NOMO-1 treated with dmso at 0.1 percent for 144 hours (cell line): ENCODE data around the gene APBB1IP.
"Not testable (repeated sequence)": the region's sequence is repeated elsewhere in the genome, so short reads cannot be mapped to it uniquely, and the experiment has no call there.

Source experiments
- DNase-seq: peaks from one replicate; lab custom pipeline; 2025; ENCODE audit not compliant: unreplicated experiment; lab: John Stamatoyannopoulos, UW

Gene APBB1IP

DNA sequence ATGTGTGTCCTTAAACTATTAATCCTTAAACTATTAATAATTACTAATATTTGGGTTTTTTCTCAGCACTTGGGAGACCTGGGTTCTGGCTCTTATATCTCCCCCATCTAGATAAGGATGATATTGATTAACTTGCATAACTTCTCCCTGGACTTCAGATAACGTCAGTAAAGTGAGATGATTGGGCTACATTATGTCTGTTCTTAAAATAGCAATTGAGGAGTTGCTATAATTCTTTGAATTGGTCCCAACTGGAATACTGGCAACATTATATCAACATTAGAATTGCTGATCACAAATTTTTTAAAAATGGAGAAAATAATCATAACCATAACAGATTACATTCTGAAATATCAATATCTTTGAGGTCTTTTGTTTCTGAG, 1.9 kb downstream of the APBB1IP start:
- DNase-seq = no peak

GRCh38 chr10:26441491-26442214, 3.5 kb downstream of the APBB1IP start:
- DNase-seq = no peak

DNA sequence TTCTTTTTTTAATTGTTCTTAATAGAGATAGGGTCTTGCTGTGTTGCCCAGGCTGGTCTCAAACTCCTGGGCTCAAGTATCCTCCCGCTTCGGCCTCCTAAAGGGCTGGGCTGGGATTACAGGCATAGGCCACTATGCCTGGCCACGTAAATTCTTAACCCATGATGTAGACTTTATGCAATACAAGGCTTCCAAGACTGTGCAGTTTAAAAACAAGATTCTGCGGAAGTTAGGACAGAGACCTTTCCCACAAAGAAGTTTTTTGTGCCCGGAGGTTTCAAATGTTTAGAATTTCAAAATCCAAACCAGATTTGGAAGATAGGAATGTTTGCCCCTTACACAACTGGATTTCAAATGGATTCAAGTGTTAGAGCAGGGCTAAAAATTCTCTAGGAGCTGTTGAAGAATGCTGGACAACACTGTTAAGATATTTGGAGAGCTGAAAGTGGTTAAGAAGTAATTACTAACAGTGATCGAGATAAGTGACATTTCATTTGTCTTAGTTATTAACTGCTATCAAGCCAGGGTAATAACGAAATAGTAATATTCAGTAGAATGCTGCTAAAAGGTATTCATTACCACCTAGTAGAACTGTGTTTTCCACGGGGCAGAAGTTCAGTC, 7.4 kb downstream of the APBB1IP start:
- no peak for DNase-seq

DNA sequence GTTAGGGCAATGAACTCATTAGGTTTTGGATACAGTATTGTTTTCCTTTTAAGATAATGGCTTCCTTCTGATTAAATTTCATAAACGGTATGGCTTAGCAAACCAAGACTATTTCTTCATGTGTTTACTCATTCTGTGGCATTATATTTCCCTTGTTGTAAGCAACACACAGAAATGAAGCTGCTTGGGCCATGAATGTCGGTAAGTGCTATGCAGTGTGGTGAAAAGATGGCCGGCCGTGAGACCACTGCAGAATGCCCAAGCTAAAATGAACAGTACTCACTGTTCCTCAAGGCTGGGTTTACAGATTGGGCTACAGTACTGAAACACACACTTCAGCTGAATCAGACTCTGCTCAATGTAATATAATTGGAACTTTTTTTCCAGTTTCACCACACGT, 8.1 kb downstream of the APBB1IP start:
- DNase-seq = no peak

DNA sequence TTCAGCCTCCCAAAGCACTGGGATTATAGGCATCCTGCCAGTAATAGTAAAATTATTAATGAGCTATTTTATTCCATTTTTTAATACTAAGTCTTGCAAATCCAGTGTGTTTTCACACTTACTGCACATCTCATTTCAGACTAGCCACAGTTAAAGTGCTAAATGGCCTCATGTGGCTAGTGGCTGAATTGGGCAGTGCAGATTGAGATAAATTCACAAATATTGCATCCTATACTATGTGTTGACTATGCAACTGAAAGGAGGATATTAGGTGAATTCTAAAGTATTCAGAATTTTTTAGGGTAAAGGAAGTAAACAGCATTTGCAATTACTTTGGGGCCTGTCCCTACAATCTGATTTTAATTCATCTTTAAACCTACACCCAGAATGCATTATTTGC, 10.2 kb downstream of the APBB1IP start:
- no peak for DNase-seq

- DNase-seq = no peak
Observed at GRCh38 chr10:26448706-26449435, 10.7 kb downstream of the APBB1IP start.

- no peak for DNase-seq
Observed at GRCh38 chr10:26449726-26450125, 11.6 kb downstream of the APBB1IP start.

DNA sequence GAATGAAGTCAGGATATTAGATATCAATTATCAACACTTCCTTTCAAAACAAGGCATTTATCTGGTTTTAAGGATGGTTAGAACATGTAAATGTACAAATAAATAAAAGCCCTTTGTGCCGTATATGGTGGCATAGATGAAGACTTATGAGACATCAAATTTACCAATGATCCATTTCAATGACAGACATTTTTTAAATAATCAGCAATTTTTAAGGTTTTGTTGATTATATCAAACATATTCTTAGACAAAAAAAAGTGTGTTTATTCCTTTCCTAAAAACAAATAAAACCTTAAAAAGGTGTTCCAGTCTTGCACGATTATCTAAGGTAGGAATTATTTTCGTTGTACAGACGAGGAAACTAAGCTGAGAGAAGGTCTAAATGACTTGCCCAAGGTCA, 13.8 kb downstream of the APBB1IP start:
- DNase-seq = no peak

DNA sequence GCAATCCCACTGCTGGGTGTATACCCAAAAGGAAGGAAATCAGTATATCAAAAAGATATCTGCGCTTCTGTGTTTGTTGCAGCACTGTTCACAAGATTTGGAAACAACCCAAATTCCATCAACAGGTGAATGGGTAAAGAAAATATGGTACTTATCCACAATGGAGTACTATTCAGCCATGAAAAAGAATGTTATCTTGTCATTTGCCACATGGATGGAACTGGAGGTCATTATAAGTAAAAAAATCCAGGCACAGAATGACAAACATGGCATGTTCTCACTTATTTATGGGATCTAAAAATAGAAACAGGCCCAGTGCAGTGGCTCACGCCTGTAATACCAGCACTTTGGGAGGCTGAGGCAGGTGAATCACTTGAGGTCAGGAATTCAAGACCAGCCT, 15.7 kb downstream of the APBB1IP start:
- DNase-seq = no peak

DNA sequence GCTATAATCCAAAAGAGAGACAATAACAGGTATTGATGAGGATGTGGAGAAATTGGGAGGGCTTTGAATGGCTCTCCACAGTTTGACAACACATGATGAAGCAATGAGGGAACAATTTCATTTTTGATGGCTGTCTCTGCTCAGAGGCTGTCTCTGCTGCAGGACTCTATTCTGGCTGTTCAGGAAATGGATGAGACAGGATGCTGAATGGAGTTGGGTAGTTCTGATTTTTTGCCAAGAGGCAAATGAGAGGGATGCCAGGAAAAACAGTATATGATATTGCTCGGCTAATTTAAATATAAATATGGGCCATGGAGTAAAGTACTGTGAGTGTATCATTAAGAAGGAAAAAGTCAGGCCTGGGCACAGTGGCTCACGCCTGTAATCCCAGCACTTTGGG, 16.8 kb downstream of the APBB1IP start:
- no peak for DNase-seq

DNA sequence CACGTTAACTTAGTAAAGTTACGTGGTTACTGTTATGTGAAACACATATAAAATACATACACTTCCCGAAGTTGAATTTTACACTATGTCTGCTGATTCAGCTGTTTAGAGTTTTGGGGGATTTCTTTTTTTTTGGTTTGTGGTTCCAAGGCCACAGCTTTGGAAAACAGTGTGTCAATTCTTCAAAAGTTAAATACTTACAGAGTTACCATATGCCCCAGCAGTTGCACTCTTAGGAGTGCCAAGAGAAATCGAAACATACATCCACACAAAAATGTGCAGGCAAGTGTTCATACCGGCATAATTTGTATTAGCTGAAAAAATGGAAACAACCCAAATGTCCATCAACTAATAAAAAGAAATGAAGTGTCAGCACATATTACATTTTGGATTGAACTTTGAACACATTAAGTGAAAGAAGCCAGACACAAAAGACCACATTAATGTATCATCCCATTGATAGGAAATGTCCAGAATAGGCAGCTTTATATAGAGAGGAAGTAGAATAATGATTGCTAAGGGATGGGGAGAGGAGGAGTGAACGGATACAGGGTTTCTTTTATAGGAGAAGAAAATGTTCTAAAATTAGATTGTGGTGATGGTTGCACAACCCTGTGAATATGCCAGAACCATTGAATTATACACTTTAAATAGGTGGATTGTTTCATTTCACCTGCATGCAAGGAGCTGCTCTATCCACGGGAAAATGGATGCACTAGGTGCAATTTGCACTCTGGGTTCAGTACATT, 17.6 kb downstream of the APBB1IP start:
- peak; percentile 59 for DNase-seq

DNA sequence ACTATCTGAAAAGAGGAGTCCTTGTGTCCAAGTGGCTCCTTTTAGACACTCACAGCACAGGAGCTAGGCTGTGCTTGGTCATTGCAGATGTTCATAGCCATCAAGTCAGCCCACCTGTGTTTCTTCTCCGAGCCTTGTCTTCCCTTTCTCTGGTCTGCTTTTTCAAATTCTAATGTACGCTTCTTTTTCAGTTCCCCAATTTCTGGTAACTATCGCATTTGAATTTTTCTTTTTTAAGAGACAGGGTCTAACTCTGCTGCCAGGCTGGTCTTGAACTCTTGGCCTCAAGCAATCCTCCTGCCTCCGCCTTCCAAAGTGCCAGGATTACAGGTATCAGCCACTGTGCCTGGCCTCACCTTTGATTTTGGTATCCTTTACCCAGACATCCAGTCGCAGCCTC, 18.9 kb downstream of the APBB1IP start:
- DNase-seq = no peak

DNA sequence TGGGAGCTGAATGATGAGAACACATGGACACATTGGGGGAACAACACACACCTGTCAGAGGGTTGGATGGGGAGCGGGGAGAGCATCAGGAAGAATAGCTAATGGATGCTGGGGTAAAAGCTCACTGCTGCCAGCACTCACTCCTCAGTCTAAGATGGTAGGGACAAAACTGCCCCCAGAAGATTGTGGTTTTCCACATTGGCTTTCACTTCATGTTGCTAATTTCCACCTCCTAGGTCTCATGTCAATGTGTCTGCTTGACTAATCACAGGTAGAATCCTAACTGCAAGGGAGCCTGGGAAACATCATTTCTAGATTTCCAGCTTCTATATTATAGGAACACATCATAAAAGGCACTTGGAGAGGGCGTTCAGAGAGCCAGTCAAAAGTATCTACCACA, 22.6 kb downstream of the APBB1IP start:
- DNase-seq = no peak

GRCh38 chr10:26463986-26464385, 25.8 kb downstream of the APBB1IP start:
- no peak for DNase-seq

GRCh38 chr10:26464632-26465280, 26.6 kb downstream of the APBB1IP start:
- no peak for DNase-seq

DNA sequence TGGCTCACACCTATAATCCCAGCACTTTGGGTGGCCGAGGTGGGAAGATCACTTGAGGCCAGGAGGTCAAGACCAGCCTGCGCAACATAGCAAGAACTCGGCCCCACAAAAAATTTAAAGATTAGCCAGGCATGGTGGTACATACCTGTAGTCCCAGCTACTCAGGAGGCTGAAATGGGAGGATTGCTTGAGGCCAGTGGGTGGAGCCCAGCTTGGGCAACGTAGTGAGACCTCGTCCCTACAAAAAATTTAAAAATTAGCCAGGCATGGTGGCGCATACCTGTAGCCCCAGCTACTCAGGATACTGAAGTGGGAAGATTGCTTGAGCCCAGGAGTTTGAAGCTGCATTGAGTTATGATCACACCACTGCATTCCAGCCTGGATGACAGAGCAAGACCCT, 28.4 kb downstream of the APBB1IP start:
- not testable (repeated sequence) for DNase-seq

DNA sequence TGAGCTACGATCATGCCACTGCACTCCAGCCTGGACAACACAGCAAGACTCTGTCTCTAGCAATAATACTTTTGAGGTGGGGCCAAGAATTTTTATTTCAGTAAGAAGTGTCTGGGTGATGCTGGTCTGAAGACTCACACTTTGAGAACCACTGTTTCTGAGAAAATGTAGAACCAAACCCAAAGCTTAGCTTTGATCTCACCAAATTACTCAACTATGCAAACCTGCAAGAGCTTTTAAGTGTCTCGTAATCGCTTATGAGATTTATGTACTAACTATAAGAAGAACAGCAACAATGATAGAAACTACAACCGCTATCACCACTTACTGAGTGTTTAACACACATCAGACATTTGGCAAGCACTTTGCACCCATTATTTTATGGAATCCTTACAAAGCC, 29.5 kb downstream of the APBB1IP start:
- DNase-seq = no peak

DNA sequence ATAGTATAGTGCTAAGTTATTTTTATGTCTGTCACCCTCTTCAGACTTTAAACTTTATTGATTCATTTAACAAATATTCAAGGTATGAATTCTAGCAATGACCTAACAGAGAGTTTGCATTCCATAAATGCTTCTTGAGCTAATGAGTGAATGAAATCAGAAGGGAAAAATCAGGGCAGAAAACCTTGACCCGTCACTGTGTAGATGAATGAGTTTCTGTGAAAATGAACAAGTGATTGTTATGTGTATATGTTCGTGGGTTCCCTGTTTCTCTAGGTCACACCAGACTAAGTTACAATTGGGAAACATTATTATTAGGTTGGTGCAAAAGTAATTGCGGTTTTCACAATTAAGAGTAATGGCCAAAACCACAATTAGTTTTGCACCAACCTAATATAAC, 30.1 kb downstream of the APBB1IP start:
- DNase-seq = no peak

GRCh38 chr10:26468700-26469099, 30.6 kb downstream of the APBB1IP start:
- no peak for DNase-seq

- no peak for DNase-seq
Observed at GRCh38 chr10:26472492-26472778, 34.3 kb downstream of the APBB1IP start.

- DNase-seq = no peak
Observed at GRCh38 chr10:26474026-26474425, 35.9 kb downstream of the APBB1IP start.
